ENCODE data around the gene NT5DC3.

- TF ChIP-seq CTCF (conservative IDR thresholded peaks at IDR 0.05 in 1 of 2, IDR thresholded peaks at IDR 0.05 in 1 of 2; ENCODE audit: extremely low read depth in 1 of 2, insufficient read depth in 1 of 2, low read depth in 1 of 2, low read length in 2 of 2) (no peak), EZH2 (IDR thresholded peaks at IDR 0.05; ENCODE audit: borderline replicate concordance, low read length) (no peak)
These were observed 32.7 kb downstream of the NT5DC3 start for GRCh38 chr12:103808239-103808880.

All from mammary epithelial cell (primary cell).